ENCODE data around the gene CH25H.

The CH25H gene

DNA sequence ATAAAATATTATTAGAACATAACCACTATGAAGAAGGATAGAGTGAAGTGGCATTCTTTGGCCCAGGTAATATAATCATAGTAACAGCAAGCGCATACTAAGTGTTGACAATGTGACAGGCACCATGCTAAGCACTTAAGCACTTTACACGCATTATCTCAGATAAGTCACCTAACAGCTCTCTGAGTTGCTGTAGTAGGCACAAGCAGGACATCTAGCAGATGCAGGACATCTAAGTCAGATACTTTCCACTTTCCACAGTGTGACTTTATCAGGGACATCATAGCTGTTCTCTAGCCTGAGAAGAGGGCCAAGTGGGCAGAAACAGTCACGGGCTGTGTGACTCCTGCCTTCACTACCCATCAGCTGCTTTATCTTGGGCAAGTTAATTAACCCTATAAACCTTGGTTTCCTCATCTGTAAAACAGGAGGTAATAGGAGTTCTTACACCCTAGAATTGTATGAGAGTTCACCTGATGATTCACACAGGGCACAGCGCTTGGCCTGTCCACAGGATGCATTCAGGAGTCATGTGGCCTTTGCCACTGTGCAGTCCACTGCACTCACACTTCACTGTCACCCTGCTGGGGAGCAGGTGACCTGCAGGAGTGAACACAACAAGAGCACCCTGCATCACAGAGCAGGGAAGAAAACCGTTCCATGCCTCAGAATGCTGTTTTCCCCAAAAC, 32.0 kb upstream of the CH25H start:
- no peak for TF ChIP-seq TAF1 (IDR thresholded peaks at IDR 0.05; ENCODE audit: borderline replicate concordance, insufficient read depth, low read length)
- no peak for TF ChIP-seq SIN3A (IDR thresholded peaks at IDR 0.05; ENCODE audit: borderline replicate concordance, insufficient read depth, low read length)
- no peak for TF ChIP-seq REST (IDR thresholded peaks at IDR 0.05; ENCODE audit: insufficient read depth in 1 of 2, low read depth in 2 of 2, low read length in 2 of 2)
- TF ChIP-seq POLR2AphosphoS5 (IDR thresholded peaks at IDR 0.05; ENCODE audit: low read depth, low read length): no peak
- TF ChIP-seq FOXP2 (optimal IDR thresholded peaks at IDR 0.05; ENCODE audit: borderline replicate concordance, extremely low read depth, extremely low read length, insufficient read depth): no peak

GRCh38 chr10:89237849-89238248, 30.7 kb upstream of the CH25H start:
- TF ChIP-seq REST (IDR thresholded peaks at IDR 0.05; ENCODE audit: insufficient read depth in 1 of 2, low read depth in 2 of 2, low read length in 2 of 2) (no peak), POLR2AphosphoS5 (IDR thresholded peaks at IDR 0.05; ENCODE audit: low read depth, low read length) (no peak), SIN3A (IDR thresholded peaks at IDR 0.05; ENCODE audit: borderline replicate concordance, insufficient read depth, low read length) (no peak), FOXP2 (optimal IDR thresholded peaks at IDR 0.05; ENCODE audit: borderline replicate concordance, extremely low read depth, extremely low read length, insufficient read depth) (no peak), TAF1 (IDR thresholded peaks at IDR 0.05; ENCODE audit: borderline replicate concordance, insufficient read depth, low read length) (no peak)

- no peak for TF ChIP-seq POLR2AphosphoS5 (IDR thresholded peaks at IDR 0.05; ENCODE audit: low read depth, low read length)
- no peak for TF ChIP-seq FOXP2 (optimal IDR thresholded peaks at IDR 0.05; ENCODE audit: borderline replicate concordance, extremely low read depth, extremely low read length, insufficient read depth)
- no peak for TF ChIP-seq TAF1 (IDR thresholded peaks at IDR 0.05; ENCODE audit: borderline replicate concordance, insufficient read depth, low read length)
- no peak for TF ChIP-seq SIN3A (IDR thresholded peaks at IDR 0.05; ENCODE audit: borderline replicate concordance, insufficient read depth, low read length)
- no peak for TF ChIP-seq REST (IDR thresholded peaks at IDR 0.05; ENCODE audit: insufficient read depth in 1 of 2, low read depth in 2 of 2, low read length in 2 of 2)
Measured at GRCh38 chr10:89236226-89236797, 29.2 kb upstream of the CH25H start.

GRCh38 chr10:89235073-89235798, 28.1 kb upstream of the CH25H start:
- TF ChIP-seq FOXP2 (optimal IDR thresholded peaks at IDR 0.05; ENCODE audit: borderline replicate concordance, extremely low read depth, extremely low read length, insufficient read depth): no peak
- no peak for TF ChIP-seq SIN3A (IDR thresholded peaks at IDR 0.05; ENCODE audit: borderline replicate concordance, insufficient read depth, low read length)
- no peak for TF ChIP-seq POLR2AphosphoS5 (IDR thresholded peaks at IDR 0.05; ENCODE audit: low read depth, low read length)
- no peak for TF ChIP-seq TAF1 (IDR thresholded peaks at IDR 0.05; ENCODE audit: borderline replicate concordance, insufficient read depth, low read length)
- TF ChIP-seq REST (IDR thresholded peaks at IDR 0.05; ENCODE audit: insufficient read depth in 1 of 2, low read depth in 2 of 2, low read length in 2 of 2): no peak
